HG02840 (cell line): Measurements from ENCODE around the gene KCNH3.
"Not testable (repeated sequence)": the region's sequence is repeated elsewhere in the genome, so short reads cannot be mapped to it uniquely, and the experiment has no call there.

ENCODE experiments used
- ATAC-seq: cut with Tn5 transposase; IDR thresholded peaks from one replicate; pipeline ENCODE4 v1.9.1; 2021; ENCODE audit warnings: mild to moderate bottlenecking, moderate library complexity, moderate number of reproducible peaks; ENCODE audit not compliant: unreplicated experiment, low FRiP score

Gene KCNH3, protein sequence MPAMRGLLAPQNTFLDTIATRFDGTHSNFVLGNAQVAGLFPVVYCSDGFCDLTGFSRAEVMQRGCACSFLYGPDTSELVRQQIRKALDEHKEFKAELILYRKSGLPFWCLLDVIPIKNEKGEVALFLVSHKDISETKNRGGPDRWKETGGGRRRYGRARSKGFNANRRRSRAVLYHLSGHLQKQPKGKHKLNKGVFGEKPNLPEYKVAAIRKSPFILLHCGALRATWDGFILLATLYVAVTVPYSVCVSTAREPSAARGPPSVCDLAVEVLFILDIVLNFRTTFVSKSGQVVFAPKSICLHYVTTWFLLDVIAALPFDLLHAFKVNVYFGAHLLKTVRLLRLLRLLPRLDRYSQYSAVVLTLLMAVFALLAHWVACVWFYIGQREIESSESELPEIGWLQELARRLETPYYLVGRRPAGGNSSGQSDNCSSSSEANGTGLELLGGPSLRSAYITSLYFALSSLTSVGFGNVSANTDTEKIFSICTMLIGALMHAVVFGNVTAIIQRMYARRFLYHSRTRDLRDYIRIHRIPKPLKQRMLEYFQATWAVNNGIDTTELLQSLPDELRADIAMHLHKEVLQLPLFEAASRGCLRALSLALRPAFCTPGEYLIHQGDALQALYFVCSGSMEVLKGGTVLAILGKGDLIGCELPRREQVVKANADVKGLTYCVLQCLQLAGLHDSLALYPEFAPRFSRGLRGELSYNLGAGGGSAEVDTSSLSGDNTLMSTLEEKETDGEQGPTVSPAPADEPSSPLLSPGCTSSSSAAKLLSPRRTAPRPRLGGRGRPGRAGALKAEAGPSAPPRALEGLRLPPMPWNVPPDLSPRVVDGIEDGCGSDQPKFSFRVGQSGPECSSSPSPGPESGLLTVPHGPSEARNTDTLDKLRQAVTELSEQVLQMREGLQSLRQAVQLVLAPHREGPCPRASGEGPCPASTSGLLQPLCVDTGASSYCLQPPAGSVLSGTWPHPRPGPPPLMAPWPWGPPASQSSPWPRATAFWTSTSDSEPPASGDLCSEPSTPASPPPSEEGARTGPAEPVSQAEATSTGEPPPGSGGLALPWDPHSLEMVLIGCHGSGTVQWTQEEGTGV

DNA sequence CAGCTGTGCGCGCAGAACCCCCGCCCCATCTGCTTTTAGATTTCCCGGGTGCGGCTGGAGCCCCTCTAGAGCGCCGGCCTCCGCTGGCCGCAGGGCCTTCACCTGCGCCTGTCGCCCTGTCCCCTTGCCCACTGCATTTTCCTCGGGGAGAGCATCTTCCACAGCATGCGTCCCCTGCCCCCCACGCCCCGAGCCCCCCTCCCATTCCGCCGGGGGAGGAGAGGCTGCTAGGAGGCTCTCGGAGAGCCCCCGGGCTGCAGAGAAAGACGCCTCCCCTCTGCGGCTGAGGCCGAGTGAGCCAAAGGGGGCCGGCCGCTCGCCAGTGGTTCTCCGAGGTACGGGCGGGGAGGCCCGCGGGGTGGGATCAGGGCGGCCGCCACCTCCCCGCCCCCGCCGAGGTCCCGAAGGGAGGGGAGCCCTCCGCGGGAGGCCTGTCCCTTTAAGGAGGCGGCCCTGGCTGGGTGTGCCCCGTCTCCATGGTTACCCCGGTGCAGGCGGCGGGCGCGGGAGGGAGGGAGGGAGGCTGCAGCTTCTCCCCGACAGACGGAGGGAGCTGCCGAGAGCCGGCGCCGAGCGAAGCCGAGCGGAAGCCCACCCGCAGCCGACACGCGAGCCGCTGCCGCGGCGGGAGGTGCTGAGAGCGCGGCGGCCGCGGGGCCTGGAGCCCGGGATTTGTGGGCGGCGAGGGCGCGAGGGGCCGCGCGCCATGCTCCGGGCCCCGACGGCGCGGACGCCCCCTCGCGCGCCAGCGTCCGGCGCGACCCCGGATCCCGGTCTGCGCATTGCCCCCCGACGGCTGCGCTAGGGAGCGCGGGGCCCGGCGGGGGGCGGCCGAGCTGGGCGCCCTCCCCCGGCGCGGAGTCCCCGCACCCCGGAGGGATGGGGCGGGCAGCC, at the start of gene KCNH3:
Gene KCNH3, plus strand, starts transcription at position 521 of the 894 bp plus-strand sequence. CDS start 387 bp downstream, outside the sequence.
- ATAC-seq, result no peak

DNA sequence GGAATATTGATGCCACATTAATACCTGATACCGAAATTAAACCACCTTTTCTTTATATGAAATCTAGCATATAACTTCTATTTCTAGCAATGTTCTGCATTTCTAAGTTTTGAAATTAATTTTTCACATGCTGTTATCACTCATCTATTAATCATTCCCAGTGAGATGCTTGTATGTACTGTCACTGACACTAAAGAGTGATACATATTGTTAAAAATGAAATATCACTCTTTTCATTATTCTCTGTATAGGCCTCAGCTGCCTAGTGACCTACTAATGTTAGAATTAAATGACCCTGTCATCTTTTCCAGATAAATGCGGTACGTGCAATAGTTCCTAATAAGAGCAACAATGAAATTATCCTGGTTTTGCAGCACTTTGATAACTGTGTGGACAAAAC, 49.7 kb upstream of the KCNH3 start:
- no peak for ATAC-seq

DNA sequence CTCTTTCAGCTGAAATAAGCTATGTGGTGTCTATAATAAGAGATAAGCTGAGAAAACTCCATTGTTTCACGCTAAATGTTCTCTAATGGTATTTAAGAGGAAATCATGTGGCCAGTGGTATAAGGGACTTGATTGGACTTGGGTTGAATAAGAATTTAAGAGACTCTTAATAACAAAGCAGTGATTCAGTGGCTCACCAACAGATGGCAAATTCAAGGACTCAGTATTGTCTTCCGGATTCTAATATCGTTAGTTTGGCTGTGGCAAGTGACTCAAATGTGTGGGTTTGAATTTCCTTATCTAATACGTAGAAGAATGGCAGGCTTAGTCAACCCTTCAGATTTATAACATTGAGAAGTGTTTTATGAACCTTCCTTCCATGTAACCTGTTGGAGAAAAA, 49.1 kb upstream of the KCNH3 start:
- ATAC-seq, result no peak

DNA sequence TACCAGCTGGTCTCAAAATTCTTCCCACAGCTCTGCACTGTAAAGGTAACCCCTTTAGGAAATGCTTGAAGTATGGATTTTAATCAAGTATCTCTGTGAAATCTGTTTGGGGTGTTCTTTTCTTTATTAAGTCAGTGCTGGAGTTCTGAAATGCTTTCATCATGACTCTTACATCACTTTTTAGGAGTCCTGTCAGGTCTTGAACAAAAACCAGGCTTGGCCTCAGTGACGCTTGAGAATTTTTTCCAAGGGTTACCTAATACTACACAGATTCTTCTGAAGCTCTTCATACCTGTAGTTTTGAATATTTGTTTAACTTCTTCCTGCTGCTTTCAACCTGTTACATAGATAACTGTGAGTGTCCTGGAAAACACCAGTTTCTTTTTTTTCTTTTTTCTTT, 47.0 kb upstream of the KCNH3 start:
- ATAC-seq, result no peak

DNA sequence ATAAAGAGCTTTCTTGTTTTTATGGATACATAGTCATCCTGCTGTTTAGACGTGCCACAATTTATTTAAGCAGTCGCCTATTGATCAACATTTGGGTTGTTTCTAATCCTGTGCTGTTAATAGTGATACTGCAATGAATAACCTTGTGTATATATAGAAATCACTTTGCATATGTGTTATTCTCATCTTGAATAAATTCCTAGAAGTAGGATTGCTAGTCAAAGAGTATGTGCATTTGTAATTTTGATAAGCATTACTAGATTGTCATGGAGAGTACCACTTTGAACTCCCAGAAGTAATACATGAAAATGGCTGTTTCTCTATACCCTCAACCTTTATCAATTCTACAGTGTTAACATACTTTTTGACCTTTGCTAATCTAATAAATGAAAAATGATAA, 44.9 kb upstream of the KCNH3 start:
- no peak for ATAC-seq

DNA sequence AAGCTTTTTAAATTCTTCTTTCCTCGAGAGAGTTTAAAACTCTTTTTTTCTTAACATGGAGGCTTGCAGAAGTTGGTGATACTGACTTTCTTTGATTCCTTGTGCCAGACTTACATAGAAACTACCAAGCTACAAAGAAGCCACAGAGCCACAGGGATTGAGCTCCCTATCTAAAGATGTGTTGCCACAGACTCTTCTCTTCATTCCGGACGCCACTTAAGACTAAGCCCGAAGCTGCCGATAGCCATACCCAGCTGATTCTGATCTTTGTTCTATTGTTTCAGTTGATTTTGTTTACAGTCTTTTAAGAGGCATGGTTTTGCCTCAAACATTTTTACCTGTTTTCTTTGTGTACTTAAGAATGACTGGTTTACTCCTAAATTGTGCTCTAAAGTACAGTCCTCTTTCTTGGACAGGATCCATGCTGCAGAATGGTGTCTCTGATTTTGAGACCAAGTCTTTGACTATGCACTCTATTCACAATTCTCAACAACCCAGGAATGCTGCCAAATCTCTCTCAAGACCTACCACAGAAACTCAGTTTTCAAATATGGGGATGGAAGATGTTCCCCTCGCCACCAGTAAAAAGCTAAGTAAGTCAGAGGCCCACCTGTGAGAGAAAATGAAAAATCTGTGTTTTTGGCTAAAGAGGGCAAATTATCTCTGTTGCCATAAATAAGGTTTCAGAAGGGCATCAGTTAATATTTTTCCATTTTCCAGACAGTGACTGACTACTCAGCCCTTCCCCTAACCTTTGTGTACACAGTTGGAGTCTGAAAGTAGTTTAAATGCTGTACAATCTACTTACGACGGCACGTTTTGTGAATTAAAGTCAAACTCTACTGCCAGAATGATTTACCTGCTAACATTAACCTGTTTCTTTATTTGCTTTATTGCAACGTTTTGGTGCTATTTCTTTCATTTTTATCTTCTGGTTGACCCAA, 42.1 kb upstream of the KCNH3 start:
- no peak for ATAC-seq

DNA sequence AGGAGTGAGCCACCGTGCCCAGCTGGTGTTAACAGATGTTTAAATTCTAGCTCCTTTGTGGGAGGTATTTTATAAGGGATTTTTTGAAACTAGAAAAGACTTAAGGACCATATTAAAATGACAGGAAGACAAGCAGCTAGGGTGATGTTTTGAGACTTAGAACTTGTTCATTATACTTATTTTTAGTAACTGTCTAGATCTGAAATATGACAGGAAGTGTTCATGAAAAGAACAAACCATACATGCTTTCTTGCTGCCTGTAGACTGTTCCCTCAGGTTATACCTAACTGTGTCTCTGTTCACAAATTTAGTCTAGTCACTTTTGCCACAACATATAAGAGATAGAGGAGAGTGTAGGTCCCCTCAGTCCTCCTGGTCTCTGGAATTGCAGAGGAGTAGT, 36.9 kb upstream of the KCNH3 start:
- no peak for ATAC-seq

DNA sequence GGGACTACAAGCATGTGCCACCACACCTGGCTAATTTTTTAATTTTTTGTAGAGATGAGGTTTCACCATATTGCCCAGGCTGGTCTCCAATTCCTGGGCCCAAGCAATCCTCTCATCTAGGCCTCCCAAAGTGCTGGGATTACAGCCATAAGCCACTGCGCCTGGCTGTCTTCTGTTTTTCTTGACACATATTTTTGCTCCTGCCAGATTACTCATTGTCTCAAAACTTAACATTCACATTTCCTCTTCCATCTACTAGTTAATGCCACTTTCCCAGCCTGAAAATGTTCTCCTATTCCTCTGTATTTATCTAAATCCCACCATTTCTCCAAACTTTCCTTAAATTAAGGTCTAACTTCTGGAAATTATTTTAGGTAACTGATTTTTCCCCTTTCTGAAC, 36.2 kb upstream of the KCNH3 start:
- ATAC-seq, result no peak

DNA sequence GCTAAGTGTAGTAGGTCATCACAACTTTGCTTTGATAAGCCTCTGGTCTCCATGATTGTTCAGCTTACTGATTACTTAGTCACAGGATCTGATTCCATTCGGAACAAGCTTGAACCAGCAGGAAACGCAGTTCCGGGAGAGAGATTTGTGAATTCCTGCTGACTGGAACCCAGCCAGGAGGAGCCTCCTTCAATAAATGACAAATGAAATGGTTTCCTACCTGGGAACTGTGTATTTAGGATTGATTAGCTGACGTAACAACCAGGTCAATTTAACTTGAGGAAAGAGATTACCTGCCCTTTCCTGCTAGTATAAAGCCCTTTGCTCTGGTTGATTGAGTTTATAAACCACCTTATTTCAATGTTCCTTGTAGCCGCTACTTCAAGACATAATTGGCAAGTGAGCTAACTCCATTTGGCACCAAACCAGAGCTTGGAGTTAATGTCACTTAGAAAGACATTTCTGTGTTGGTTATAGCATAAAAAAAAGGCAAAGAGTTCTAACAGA, 35.1 kb upstream of the KCNH3 start:
- no peak for ATAC-seq

DNA sequence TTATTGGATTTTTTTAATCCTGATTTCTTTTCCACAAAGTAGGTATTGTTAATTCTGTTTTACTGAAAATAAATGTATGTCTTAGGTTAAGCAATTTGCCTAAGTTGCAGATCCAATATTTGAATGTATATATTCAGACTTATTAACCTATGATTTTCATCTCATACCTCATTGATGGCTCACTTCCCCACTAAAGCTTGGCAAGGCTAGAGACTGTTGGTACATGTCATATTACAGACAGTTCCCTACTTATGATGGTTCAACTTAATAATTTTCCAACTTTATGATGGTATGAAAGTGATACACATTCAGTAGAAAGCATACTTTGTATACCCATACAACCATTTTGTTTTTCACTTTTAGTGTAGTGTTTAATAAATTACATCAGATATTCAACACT, 33.2 kb upstream of the KCNH3 start:
- no peak for ATAC-seq

DNA sequence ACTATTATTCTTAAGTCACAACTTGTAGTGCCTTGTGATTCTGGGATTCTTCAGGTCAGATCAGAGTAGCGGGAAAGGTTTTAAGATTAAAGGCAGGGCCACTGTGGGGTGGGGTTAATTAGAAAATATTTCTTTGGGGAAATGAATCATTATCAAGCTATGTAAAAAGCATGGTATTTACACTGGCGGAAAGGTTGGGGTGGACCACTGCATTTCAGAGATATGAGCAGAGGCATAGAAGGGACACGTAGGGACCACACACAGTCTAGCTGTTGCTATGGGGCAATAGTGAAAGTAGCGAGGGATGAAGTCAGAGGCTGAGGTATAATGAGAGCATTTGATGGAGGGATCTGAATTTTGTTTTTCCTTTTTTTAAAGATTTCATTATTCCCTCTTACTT, 31.7 kb upstream of the KCNH3 start:
- no peak for ATAC-seq

DNA sequence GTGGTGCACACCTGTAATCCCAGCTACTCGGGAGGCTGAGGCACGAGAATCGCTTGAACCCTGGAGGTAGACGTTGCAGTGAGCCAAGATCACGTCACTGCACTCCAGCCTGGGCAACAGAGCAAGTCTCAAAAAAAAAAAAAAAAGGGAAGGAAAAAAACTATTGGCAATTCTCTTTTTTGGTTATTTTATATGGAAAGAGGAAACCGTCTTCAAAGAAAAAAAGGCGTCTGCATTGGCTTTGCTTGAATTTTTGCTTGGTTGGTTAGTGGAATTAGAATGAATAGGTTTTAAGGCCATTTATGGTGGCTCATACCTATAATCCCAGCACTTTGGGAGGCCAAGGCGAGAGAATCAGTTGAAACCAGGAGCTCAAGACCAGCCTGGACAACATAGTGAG, 29.1 kb upstream of the KCNH3 start:
- not testable (repeated sequence) for ATAC-seq

DNA sequence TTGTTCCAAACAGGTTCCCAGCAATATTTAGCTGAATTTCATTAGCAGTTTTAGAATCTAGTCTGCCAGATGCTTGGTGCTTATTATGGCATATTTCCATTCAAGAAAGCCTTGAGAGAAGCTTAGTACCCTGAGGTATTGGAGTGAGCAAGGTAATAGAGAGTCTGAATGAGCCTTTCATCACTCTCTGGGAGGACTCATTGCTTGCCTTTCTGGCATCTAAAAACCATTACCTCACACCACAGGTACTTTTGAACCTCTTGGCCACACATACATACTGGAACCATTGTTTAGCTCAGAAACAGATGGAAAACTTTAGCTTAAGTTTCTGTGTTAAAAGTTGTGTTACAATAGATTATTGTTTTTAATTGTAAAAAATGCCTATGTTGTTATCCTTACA, 27.4 kb upstream of the KCNH3 start:
- no peak for ATAC-seq

DNA sequence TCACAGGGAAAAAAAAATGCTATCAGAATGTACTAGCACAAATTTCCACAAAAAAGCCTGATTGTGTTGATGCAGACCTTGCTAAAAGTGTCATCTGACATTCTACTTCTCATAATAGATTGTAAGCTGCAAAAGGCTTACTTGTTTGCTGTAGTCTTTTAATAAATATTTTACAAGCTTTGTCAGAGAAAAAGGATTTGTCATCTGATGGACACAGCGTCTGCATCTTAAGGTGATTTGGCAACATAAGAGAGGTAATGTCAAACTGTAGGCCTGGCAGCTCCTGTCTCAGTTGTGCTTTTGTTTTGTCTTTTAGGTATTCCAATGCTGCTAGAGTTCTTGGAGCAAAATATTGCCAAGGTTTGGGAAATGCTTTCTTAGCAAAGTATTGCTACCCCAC, 26.3 kb upstream of the KCNH3 start:
- no peak for ATAC-seq

DNA sequence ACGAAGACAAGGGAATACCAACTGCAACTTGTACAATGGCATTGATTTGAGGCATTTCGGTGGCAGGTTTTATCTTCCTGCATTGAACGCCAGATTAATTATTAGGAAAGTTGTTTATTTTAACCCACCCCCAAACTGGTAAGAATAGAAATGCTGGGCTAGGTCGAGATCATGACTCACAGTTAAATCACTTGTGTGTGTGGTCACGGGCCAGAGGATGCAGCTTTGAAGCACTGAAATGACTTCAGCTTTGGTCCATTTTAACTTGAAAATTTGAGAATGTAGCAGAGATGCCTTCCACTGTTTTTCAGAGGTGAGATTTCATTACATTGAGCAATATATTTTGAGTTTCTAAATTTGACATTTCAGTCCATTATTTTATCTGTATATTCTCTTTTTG, 23.6 kb upstream of the KCNH3 start:
- ATAC-seq, result no peak

DNA sequence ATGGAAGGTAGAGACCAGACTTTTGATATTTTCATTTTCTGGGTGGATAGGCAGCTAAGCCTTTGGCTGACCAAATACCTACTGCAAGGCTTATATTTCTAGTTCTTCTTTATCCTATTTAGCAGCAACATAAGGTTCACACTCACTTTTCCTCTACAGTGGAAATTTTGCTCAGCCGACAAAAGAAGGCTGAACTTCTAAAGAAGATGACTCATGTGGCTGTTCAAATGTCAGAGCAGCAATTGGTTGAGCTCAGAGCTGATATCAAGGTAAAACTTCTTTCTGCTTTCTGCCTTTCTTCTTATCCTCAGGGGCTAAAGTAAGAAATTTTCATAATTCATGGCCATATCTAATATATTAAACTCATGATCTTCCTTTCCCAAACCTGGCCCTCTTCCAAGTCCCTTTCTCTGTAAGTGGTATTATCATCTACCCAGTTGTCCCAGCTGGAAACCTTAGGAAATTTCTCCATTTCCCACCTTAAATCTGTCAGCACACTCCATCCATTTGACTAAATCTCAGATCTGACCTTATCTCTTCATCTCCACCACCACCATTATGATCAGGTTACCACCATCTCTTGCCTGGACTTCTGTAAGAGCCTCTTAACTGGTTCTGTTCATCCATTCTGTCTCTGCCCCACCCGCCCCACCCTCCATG, 19.8 kb upstream of the KCNH3 start:
- ATAC-seq, result no peak

DNA sequence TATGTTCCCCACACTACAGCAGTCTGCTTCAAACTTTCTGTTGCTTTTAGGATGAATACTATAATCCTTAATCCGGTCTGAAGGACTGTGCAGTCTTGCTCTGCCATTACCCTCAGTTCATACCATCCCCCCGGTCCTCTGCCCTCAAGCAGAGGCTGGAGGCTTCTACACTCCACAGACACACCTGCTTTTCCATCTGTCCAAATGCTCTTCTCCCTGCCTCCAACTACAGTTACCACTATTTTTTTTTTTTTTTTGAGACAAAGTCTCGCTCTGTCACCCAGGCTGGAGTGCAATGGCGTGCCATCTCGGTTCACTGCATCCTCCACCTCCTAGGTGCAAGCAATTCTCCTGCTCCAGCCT, 19.3 kb upstream of the KCNH3 start:
- ATAC-seq, result no peak

DNA sequence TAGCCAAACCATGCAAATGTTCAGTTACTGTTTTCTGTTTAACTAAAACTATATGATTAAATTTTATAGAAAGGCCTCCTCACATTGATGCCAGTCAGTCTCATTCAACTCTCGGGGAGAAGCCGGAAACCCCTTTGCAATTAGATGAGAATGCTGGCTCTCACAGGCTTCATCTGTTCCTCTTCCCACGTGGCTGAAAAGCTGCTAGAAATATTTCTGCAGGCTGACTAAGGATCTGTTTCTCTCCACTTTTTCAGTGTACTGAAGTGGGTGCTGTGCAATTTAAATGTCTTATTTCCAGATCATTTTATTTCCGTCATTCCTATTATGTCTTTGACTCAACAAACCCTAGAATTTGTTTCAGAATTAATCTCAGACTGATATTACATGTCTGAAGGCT, 17.4 kb upstream of the KCNH3 start:
- no peak for ATAC-seq
